Head of caudate nucleus (tissue), 42 donors: Measurements from ENCODE around the gene DKK2.
"Not testable (repeated sequence)": the region's sequence is repeated elsewhere in the genome, so short reads cannot be mapped to it uniquely, and the experiment has no call there.

Experiments used
- DNase-seq, 42 donors: peaks; one replicate each; pipeline versions ENCODE4 v3.0.0 to v3.0.0-alpha.2; 2020 to 2021; ENCODE audit warnings: mixed read lengths in 7 of 42
- intact Hi-C: fragments of 100-400 bp; cut with DNase I; formaldehyde crosslinking; loops from one replicate; pipeline ENCODE4 v1.15.0; 2022

Gene DKK2

DNA sequence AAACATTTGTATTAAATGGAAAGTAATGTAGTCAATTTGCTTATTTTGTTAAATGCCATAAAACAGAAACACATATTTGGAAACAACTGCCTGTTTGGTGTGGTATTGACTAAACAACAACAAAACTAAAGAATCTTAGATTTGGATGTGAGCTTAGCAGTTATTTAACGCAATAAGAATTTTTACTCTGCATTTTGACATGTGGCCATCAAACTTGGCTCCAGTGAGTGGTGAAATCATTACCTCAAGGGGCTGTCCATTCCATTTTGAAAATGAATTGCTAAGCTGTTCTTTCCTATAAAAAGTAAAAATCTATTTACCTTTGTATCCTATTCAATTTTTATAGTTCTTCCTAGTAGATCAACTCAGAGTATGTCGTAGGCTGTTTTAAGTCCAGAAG is 84.2 kb downstream of the DKK2 start:
- intact Hi-C loops, result no loop called here
- no peak for DNase-seq

DNA sequence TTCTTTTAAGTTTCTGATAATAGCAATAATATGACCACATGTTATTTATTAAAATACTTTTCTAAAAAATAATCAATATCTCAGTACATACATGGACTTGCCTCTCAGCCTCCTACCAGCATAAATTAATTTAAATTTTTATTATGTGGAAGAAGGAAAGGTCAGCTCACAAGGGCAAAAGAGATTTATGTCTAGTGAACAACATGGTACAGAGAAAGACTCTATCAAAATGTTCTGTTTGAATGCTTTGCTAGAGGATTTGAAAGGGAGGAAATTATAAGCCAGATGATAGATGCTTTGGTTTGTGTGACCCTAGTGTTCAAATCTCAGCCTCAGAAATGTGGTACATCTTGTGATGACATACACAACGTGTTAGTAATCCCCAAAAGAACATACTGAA is 94.3 kb downstream of the DKK2 start:
- DNase-seq, result no peak
- intact Hi-C loops, result no loop called here

DNA sequence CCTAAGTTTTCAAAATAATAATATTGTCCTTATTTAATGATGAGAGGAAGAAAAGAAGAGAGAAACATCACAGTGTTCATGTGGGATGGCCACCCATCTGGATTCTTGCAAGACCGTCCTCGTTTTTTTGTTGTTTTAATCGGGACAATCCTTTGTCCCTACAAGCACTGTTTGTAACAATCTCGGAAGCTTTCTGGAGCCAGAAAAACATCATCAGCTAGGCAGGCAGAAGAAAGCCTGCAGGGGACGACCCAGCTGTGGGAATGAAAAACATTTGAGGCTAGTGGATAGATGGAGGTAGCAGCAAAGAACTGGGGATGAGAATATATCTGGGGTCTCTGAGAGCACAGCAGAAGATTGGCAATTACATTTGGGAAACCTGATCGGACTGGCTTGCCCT is 105.6 kb downstream of the DKK2 start:
- DNase-seq, result no peak
- intact Hi-C loops, result no loop called here

GRCh38 chr4:106929248-106929647 is 106.9 kb downstream of the DKK2 start:
- intact Hi-C loops, result no loop called here
- no peak for DNase-seq

- intact Hi-C loops, result no loop called here
- no peak for DNase-seq
Measured at GRCh38 chr4:106914223-106914622, 121.9 kb downstream of the DKK2 start.

DNA sequence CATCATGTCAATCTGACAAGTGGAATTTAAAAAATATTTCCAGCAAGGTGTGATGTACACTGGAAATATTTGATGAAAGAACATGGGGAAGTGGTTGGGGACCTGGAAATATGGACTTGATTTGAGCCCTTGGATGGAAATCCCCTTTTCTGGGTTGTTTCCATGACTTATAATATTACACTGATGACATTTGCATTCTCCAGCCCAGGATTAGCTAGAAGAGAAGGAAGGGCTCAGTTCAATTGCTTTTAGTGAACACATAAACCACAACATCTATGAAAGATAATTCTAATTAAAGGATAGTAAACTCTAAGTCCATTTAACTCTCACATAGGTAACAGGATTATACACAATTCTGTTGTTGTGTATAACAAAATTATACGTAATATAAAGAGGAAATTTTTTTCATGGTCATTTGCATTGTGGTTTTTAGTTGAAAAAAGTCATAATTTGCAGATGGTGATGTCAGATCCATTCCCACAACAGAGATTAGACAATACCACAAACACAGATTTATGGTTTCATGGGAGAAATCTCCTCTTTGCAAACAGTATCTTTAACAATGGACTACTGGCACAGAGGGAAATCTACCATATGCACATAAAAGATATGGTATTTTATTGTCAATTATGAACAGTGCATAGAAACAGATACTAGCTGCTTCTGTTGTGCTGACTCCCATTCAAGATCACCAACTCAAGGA is 126.5 kb downstream of the DKK2 start:
- DNase-seq, result no peak
- intact Hi-C loops, result no loop called here

- DNase-seq, intact Hi-C loops: not testable (repeated sequence)
Measured at GRCh38 chr4:106908049-106908448, 128.1 kb downstream of the DKK2 start.

DNA sequence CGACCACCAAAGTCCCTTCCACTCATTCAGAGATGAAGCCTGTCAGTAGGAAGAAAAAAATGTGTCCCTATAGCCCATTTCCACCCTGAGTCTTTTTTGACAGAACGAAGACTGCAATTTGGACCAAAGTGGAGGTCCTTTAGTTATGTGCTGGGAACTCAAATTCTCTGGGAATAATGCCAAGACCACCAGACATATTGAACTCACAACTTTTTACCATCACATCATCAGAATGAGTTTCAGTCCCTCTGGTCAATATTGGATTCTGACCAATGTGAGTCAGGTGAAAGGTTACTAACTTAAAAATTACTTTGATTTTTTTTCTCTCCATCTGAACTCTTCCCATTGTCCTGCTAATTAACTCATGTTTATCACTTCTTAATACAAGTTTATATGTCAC is 128.9 kb downstream of the DKK2 start:
- intact Hi-C loops, result no loop called here
- DNase-seq, result no peak

- no peak for DNase-seq
- intact Hi-C loops, result no loop called here
Measured at GRCh38 chr4:106906728-106907127, 129.4 kb downstream of the DKK2 start.

GRCh38 chr4:106898621-106899230 is 137.4 kb downstream of the DKK2 start:
- DNase-seq, result peak in 22 of 42 donors; percentile 3 to 66 (median 29)
- intact Hi-C loops, result no loop called here

- peak in 4 of 42 donors; percentile 5 to 12 (median 8) for DNase-seq
- intact Hi-C loops, result no loop called here
Measured at GRCh38 chr4:106893903-106894302, 142.2 kb downstream of the DKK2 start.

DNA sequence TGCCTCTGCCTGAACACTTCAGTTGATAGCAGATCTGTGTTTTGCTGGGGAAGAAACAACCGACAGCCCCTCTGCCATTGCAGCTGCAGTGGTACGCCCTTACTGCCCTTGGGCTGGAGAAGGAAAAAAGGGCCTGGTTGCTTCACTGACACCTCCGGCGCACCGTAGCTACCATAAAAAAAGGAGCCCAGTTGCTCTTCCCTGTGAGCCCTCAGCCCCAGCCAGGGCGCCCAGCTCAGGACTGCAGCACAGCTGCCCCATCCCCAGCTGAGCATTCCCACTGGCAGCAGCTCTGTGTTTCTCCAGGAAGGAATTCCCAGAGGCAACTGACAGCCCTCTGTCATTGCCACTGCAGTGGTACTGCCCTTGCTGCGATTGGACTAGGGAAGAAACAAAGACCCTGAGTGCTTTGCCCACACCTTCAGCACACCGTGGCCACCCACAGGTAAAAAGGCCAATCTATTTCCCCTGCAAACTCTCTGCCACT is 142.7 kb downstream of the DKK2 start:
- no peak for DNase-seq
- intact Hi-C loops, result no loop called here

DNA sequence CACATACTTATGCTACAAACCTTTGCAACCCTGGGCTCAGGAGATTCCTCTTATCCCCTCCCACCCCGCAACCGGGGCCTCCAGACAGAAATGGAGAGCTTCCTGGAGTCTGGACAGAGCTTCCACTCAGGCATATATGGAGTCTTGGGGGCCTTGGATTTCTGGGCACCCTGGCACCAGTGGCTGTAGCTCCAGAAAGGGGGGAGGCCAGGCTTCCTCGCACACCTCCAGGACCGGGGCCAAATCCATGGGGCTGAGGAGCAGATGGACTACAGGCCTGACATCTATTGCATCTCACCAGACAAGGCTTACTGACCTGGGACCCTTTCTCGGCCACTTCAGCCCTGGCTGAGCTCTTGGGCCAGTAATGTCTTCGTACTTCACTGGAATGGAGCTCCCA is 143.3 kb downstream of the DKK2 start:
- intact Hi-C loops, result no loop called here
- no peak for DNase-seq

DNA sequence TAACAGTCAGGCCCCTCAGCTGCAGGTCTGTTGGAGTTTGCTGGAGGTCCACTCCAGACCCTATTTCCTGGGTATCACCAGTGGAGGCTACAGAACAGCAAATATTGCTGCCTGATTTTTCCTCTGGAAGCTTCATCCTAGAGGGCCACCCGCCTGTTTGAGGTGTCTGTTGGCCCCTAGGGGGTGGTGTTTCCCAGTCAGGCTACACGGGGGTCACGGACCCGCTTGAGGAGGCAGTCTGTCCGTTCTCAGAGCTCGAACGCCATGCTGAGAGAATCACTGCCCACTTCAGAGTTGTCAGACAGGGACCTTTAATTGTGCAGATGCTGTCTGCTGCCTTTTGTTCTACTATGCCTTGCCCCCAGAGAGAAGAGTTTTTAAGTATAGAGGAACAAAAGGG is 160.8 kb downstream of the DKK2 start:
- intact Hi-C loops, result no loop called here
- peak in 1 of 42 donors; percentile 4 for DNase-seq
